RWPE2 (cell line): ENCODE measurements around the gene IRF8.

Experiments
- ATAC-seq: fragments of 200-7000 bp; cut with Tn5 transposase; 3 replicates; pipeline ENCODE4 v1.9.1; 2021; ENCODE audit warnings: low read depth
- DNase-seq: peaks from one replicate; pipeline ENCODE4 v3.0.0-alpha.2; 2020; ENCODE audit warnings: low spot score
- H3K27ac ChIP-seq: fragments of 450-650 bp; 2 replicates; pipeline ENCODE4 v1.5.1; 2017; ENCODE audit warnings: mild to moderate bottlenecking; ENCODE audit not compliant: poor library complexity, severe bottlenecking
- H3K27me3 ChIP-seq: fragments of 250-450 bp; sonication (Bioruptor Pico); 2 replicates; pipeline ENCODE4 v1.5.1; 2021; ENCODE audit warnings: mild to moderate bottlenecking, moderate library complexity; ENCODE audit not compliant: insufficient read depth, poor library complexity, severe bottlenecking
- H3K36me3 ChIP-seq: fragments of 250-450 bp; sonication (Bioruptor Pico); 2 replicates; pipeline ENCODE4 v1.5.1; 2020; ENCODE audit warnings: low read depth, mild to moderate bottlenecking, moderate library complexity
- H3K4me1 ChIP-seq: fragments of 250-450 bp; sonication (Bioruptor Pico); 2 replicates; pipeline ENCODE4 v1.5.1; 2021; ENCODE audit warnings: mild to moderate bottlenecking, moderate library complexity; ENCODE audit not compliant: insufficient read depth, poor library complexity, severe bottlenecking
- H3K4me3 ChIP-seq: fragments of 250-450 bp; sonication (Bioruptor Pico); 2 replicates; pipeline ENCODE4 v1.5.1; 2021; ENCODE audit warnings: mild to moderate bottlenecking, moderate library complexity; ENCODE audit not compliant: severe bottlenecking
- H3K9me3 ChIP-seq: fragments of 250-450 bp; sonication (Bioruptor Pico); 2 replicates; pipeline ENCODE4 v1.5.1; 2021; ENCODE audit warnings: mild to moderate bottlenecking, moderate library complexity; ENCODE audit not compliant: severe bottlenecking
- TF ChIP-seq, protein P1 (sequence below): fragments of 450-650 bp; IDR thresholded peaks from one replicate; pipeline ENCODE4 v1.5.1; 2017; ENCODE audit warnings: mild to moderate bottlenecking, moderate library complexity; ENCODE audit not compliant: poor library complexity, severe bottlenecking

IRF8 gene

DNA sequence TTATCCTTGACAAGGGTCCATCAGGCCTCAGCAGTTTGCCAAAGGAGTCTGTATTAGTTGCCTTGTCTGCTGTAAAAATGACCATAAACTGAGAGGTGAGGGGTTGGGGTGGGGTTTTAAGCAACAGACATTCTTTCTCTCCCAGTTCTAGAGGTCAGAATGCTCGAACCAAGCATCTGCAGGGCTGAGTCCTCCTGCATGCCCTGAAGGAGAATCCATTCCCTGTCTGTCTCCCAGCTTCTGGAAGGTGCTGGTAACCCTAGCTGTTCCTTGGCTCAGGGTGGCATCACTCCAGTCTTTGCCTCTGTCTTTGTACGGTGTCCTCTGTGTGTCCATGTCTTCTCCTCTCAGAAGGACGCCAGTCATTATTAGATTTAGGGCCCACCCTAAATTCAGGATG lies 17.5 kb upstream of the IRF8 start:
- Histone ChIP-seq H3K36me3 (no peaks in the 10 kb centered on the region), H3K4me3 (no peak overlapping the region), H3K27me3 (peaks cover 45% of the 10 kb centered on the region), H3K27ac (no peak overlapping the region), H3K4me1 (no peaks in the 10 kb centered on the region), H3K9me3 (no peaks in the 10 kb centered on the region)
- DNase-seq, result no peak
- ATAC-seq, result no peak
- TF ChIP-seq, protein P1, sequence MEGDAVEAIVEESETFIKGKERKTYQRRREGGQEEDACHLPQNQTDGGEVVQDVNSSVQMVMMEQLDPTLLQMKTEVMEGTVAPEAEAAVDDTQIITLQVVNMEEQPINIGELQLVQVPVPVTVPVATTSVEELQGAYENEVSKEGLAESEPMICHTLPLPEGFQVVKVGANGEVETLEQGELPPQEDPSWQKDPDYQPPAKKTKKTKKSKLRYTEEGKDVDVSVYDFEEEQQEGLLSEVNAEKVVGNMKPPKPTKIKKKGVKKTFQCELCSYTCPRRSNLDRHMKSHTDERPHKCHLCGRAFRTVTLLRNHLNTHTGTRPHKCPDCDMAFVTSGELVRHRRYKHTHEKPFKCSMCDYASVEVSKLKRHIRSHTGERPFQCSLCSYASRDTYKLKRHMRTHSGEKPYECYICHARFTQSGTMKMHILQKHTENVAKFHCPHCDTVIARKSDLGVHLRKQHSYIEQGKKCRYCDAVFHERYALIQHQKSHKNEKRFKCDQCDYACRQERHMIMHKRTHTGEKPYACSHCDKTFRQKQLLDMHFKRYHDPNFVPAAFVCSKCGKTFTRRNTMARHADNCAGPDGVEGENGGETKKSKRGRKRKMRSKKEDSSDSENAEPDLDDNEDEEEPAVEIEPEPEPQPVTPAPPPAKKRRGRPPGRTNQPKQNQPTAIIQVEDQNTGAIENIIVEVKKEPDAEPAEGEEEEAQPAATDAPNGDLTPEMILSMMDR, result no peak

DNA sequence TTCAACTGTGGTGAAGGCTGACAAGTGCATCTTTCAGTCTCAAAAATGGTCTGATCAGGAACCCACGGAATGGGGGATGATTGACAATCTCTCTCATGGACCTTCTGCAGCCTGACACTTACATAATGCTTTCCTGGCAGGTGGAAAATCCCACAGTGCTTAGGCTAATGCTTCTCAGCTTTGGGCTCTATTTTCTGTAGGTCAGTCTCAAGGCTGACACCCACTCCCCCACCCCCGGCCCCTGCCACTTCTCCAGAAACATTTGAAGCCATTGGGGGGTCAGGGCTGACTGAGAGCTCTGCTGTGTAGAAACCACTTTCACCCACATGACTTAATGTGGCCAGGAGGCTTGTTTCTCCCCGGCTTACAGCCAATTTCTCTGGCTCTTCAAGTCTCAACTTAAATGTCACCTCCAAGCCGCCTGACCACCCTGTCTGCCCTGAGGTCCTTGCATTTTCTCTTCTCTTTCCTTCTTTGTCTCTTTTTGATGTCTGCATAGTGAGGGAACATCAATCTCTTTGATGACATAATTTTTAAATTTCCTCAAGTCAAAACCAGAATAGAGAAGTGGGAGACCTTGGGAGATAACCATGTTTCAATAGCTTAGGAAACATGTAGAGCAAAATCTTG lies 16.7 kb upstream of the IRF8 start:
- peaks cover 45% of the 10 kb centered on the region for H3K27me3 ChIP-seq
- TF ChIP-seq, protein P1, result no peak
- H3K4me3 ChIP-seq, result no peak overlapping the region
- H3K9me3 ChIP-seq, result no peaks in the 10 kb centered on the region
- no peaks in the 10 kb centered on the region for H3K36me3 ChIP-seq
- ATAC-seq (no peak), DNase-seq (no peak)
- H3K27ac ChIP-seq, result no peak overlapping the region
- no peaks in the 10 kb centered on the region for H3K4me1 ChIP-seq

DNA sequence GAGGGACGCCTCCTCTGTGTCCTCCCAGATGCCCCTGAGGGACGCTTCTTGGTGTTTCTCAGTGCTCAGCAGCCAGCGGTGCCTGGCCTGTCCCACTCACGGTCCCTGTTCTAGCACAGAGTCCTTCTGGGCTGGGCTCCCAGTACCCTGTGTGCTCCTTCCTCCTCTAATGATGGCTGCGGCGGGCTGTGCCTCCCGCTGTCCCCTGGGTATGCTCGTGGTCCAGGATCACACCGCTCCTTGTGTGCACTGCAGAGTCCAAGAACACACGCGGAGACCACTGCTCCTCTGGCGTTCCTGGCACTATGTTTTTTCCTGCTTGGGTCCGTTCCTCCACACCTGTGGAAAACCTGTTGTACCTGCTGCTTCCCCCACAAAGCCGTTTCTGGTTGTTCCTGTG lies 15.1 kb upstream of the IRF8 start:
- no peak overlapping the region for H3K27ac ChIP-seq
- no peak for ATAC-seq
- peaks cover 45% of the 10 kb centered on the region for H3K27me3 ChIP-seq
- peaks cover 5% of the 10 kb centered on the region for H3K4me1 ChIP-seq
- TF ChIP-seq, protein P1, result no peak
- H3K36me3 ChIP-seq, result no peaks in the 10 kb centered on the region
- no peaks in the 10 kb centered on the region for H3K9me3 ChIP-seq
- no peak for DNase-seq
- no peak overlapping the region for H3K4me3 ChIP-seq

DNA sequence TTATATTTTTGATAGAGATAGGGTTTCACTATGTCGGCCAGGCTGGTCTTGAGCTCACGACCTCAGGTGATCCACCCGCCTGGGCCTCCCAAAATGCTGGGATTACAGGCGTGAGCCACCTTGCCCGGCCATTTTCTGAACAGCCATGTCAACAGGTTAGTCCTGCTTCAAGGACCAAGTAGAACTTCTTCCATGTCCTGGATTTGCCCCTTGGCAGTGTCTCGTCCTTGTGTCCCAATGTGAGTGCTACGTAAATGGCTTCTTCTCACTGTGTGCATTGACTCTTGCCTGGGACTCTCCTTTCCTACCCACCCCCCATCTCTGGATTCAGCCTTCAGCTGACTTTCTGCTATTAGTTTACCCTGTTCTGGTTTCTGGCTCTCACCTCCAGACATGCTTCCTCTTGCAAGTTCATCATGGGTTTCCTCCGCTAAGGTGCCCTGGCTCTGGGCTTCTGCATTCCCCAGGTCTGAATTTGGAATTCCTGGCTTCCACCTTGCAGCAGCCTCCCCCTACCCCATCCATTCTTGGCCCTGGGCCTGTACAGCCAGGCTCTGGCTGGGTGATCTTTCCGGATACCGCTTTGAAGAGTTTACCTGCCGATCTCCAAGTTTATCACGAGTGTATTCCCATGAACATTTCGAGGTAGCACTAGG lies 14.0 kb upstream of the IRF8 start:
- H3K27me3 ChIP-seq, result peaks cover 41% of the 10 kb centered on the region
- DNase-seq (no peak), ATAC-seq (no peak)
- peaks cover 15% of the 10 kb centered on the region for H3K4me1 ChIP-seq
- TF ChIP-seq, protein P1, result no peak
- no peaks in the 10 kb centered on the region for H3K36me3 ChIP-seq
- no peak overlapping the region for H3K4me3 ChIP-seq
- H3K27ac ChIP-seq, result no peak overlapping the region
- H3K9me3 ChIP-seq, result no peaks in the 10 kb centered on the region

DNA sequence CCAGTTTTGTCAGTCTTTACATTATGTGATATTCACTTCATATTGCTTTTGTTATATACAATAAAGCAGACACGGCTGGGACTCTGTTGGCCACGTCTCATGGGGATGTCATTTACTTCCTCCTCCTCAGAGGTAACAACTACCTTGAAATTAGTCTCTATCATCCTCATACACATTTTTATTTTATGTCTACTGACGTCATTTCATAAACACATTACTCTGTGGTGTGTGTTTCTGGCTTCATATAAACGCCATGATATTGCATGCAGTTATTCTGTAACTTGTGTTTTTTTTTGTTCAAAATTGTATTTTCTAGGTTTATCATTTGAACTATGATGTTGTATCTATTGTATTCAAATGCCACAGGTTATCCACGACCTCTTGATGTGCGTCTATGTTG lies 13.4 kb upstream of the IRF8 start:
- H3K36me3 ChIP-seq, result no peaks in the 10 kb centered on the region
- DNase-seq (no peak), ATAC-seq (no peak)
- no peaks in the 10 kb centered on the region for H3K9me3 ChIP-seq
- peaks cover 18% of the 10 kb centered on the region for H3K4me1 ChIP-seq
- H3K27ac ChIP-seq, result no peak overlapping the region
- TF ChIP-seq, protein P1, result no peak
- H3K4me3 ChIP-seq, result no peak overlapping the region
- peaks cover 38% of the 10 kb centered on the region for H3K27me3 ChIP-seq
